Breast epithelium (tissue), 4 donors: Measurements from ENCODE around the gene SNAPC4. TPM values are rescaled to one million over a fixed set of nuclear protein-coding genes. Genes with fewer than 3 reads are reported as not detected.

Source experiments
- DNase-seq, 2 donors: peaks; one replicate each; pipeline ENCODE4 v3.0.0-alpha.2; 2019; ENCODE audit warnings: low spot score in 2 of 2
- H3K27ac ChIP-seq, 2 donors: fragments of 200-600 bp; sonication (generic) in 1 of 2; one replicate each; pipeline ENCODE4 v1.5.1; 2016 to 2019; ENCODE audit warnings: mild to moderate bottlenecking in 1 of 2
- H3K27me3 ChIP-seq, 2 donors: fragments of 200-600 bp; sonication (generic) in 1 of 2; one replicate each; pipeline versions ENCODE4 v1.5.1 to v1.6.0; 2017 to 2019; ENCODE audit warnings: control low read depth in 1 of 2, mild to moderate bottlenecking in 1 of 2
- H3K36me3 ChIP-seq: fragments of 200-600 bp; one replicate; pipeline ENCODE4 v1.5.1; 2019
- H3K4me1 ChIP-seq, 2 donors: fragments of 200-600 bp; sonication (generic); one replicate each; pipeline ENCODE4 v1.5.1; 2016 to 2019; ENCODE audit warnings: control low read depth in 1 of 2
- H3K4me3 ChIP-seq, 3 donors: fragments of 200-600 bp; sonication (generic); 1 replicate in 2 of 3; 2 replicates in 1 of 3; pipeline ENCODE4 v1.5.1; 2016 to 2019; ENCODE audit warnings: mild to moderate bottlenecking in 3 of 3, moderate library complexity in 2 of 3
- H3K9me3 ChIP-seq, 2 donors: fragments of 200-600 bp; sonication (generic) in 1 of 2; one replicate each; pipeline ENCODE4 v1.5.1; 2016 to 2019; ENCODE audit warnings: control low read depth in 1 of 2
- POLR2A ChIP-seq: fragments of 450-650 bp; IDR thresholded peaks from one replicate; pipeline ENCODE4 v1.6.1; 2016; ENCODE audit warnings: antibody characterized with exemption, mild to moderate bottlenecking, moderate library complexity
- POLR2AphosphoS5 ChIP-seq, 3 donors: sonication (generic); formaldehyde crosslinking; IDR thresholded peaks; one replicate each; pipeline ENCODE4 v1.6.1; 2017; ENCODE audit warnings: antibody characterized with exemption in 3 of 3
- intact Hi-C: fragments of 100-400 bp; cut with DNase I; formaldehyde crosslinking; loops from one replicate; pipeline ENCODE4 v1.15.1; 2023; ENCODE audit warnings: low total_unique reads
- total RNA-seq, 3 donors: library from RNA; depleted of rRNA; stranded (reverse); fragments of >200 nt; gene quantifications; one replicate each; pipeline ENCODE4 v1.1.0, GENCODE V29; 2016
- TF ChIP-seq, protein P1 (sequence below), 3 donors: fragments of 450-650 bp; IDR thresholded peaks; one replicate each; pipeline ENCODE4 v1.5.1; 2016 to 2017; ENCODE audit warnings: antibody characterized with exemption in 3 of 3, mild to moderate bottlenecking in 3 of 3, moderate library complexity in 3 of 3

SNAPC4 gene
- total RNA-seq, 3 donors from 2014 or later, result 4.6 to 7.5 (median 6.7) TPM

DNA sequence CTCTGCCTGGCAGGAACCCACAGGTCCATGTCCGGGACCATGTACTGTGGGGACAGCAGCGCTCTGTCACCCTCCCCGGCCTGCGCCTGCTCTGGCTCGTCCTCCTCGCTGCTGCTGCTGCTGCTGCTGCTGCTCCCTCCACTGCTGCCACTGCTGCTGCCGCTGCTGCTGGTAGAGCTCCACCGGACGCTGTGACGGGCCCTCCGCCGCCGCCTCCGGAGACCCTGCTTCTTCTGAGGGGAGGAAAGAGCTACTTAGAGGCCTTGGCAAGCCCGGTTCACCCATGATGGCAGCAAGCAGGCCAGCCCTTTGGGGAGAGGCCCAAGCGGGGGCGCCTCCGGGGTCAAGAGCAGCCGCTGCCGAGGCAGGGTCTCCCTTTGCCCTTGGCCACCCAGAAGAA lies 16.5 kb downstream of the SNAPC4 start:
- no peaks in the 10 kb centered on the region for H3K27me3 ChIP-seq
- no peak overlapping the region for H3K27ac ChIP-seq
- H3K4me3 ChIP-seq, result no peak overlapping the region
- DNase-seq, result no peak
- intact Hi-C loops, result no loop called here
- H3K9me3 ChIP-seq, result no peaks in the 10 kb centered on the region
- H3K36me3 ChIP-seq, result no peaks in the 10 kb centered on the region
- no peaks in the 10 kb centered on the region for H3K4me1 ChIP-seq
- TF ChIP-seq POLR2AphosphoS5 (IDR thresholded peaks at IDR 0.05) (no peak), POLR2A (no peak)
- TF ChIP-seq, protein P1, sequence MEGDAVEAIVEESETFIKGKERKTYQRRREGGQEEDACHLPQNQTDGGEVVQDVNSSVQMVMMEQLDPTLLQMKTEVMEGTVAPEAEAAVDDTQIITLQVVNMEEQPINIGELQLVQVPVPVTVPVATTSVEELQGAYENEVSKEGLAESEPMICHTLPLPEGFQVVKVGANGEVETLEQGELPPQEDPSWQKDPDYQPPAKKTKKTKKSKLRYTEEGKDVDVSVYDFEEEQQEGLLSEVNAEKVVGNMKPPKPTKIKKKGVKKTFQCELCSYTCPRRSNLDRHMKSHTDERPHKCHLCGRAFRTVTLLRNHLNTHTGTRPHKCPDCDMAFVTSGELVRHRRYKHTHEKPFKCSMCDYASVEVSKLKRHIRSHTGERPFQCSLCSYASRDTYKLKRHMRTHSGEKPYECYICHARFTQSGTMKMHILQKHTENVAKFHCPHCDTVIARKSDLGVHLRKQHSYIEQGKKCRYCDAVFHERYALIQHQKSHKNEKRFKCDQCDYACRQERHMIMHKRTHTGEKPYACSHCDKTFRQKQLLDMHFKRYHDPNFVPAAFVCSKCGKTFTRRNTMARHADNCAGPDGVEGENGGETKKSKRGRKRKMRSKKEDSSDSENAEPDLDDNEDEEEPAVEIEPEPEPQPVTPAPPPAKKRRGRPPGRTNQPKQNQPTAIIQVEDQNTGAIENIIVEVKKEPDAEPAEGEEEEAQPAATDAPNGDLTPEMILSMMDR (IDR thresholded peaks at IDR 0.05), result no peak

- Histone ChIP-seq H3K9me3 (no peaks in the 10 kb centered on the region), H3K4me3 (no peak overlapping the region), H3K27me3 (no peaks in the 10 kb centered on the region), H3K27ac (no peak overlapping the region), H3K4me1 (no peaks in the 10 kb centered on the region), H3K36me3 (no peaks in the 10 kb centered on the region)
- no peak for TF ChIP-seq POLR2AphosphoS5 (IDR thresholded peaks at IDR 0.05)
- TF ChIP-seq, protein P1 (IDR thresholded peaks at IDR 0.05), result no peak
- TF ChIP-seq POLR2A, result no peak
- intact Hi-C loops, result loop anchor here (2.0 kb wide), 1 partner anchor 143 kb away; no protein-coding TSS in a partner anchor
- no peak for DNase-seq
These were observed 17.9 kb downstream of the SNAPC4 start for GRCh38 chr9:136381966-136382513.

GRCh38 chr9:136381311-136381710 lies 18.7 kb downstream of the SNAPC4 start:
- no peak for DNase-seq
- Histone ChIP-seq H3K27ac (no peak overlapping the region), H3K9me3 (no peaks in the 10 kb centered on the region), H3K4me3 (no peak overlapping the region), H3K27me3 (no peaks in the 10 kb centered on the region), H3K4me1 (no peaks in the 10 kb centered on the region), H3K36me3 (no peaks in the 10 kb centered on the region)
- TF ChIP-seq, protein P1 (IDR thresholded peaks at IDR 0.05), result no peak
- no peak for TF ChIP-seq POLR2A
- TF ChIP-seq POLR2AphosphoS5 (IDR thresholded peaks at IDR 0.05), result no peak
- intact Hi-C loops, result loop anchor here (2.0 kb wide), 1 partner anchor 143 kb away; no protein-coding TSS in a partner anchor

DNA sequence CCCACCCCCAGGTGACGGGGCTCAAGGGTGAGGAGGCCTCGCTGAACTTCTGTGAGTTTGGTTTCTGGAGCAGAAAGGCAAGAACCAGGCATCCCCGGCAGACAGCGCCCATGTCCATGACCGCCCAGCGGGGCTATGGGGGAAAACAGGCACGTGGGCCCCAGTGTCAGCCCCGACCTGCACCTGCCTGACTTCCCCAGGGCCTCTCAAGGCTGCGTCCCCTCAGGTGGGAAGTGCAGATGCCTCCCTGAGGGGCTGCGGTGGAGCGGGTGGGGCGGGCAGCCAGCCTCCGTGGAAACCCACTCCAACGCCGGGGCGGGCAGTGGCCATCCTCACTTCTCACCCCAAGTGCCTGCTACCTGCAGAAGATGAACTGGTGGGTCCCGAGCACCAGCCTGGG lies 19.6 kb downstream of the SNAPC4 start:
- H3K36me3 ChIP-seq, result no peaks in the 10 kb centered on the region
- no peaks in the 10 kb centered on the region for H3K27me3 ChIP-seq
- H3K4me1 ChIP-seq, result no peaks in the 10 kb centered on the region
- H3K27ac ChIP-seq, result no peak overlapping the region
- intact Hi-C loops, result loop anchor here (2.0 kb wide), 1 partner anchor 142 kb away; no protein-coding TSS in a partner anchor
- H3K9me3 ChIP-seq, result no peaks in the 10 kb centered on the region
- TF ChIP-seq POLR2A, result no peak
- TF ChIP-seq, protein P1 (IDR thresholded peaks at IDR 0.05), result no peak
- TF ChIP-seq POLR2AphosphoS5 (IDR thresholded peaks at IDR 0.05), result no peak
- no peak overlapping the region for H3K4me3 ChIP-seq
- DNase-seq, result no peak

- intact Hi-C loops, result loop anchor here (2.0 kb wide), 1 partner anchor 141 kb away; no protein-coding TSS in a partner anchor
- H3K9me3 ChIP-seq, result no peaks in the 10 kb centered on the region
- no peak overlapping the region for H3K27ac ChIP-seq
- TF ChIP-seq POLR2AphosphoS5 (IDR thresholded peaks at IDR 0.05), result no peak
- TF ChIP-seq, protein P1 (IDR thresholded peaks at IDR 0.05), result no peak
- TF ChIP-seq POLR2A, result no peak
- no peak overlapping the region for H3K4me3 ChIP-seq
- no peaks in the 10 kb centered on the region for H3K36me3 ChIP-seq
- no peaks in the 10 kb centered on the region for H3K4me1 ChIP-seq
- DNase-seq, result no peak
- H3K27me3 ChIP-seq, result no peaks in the 10 kb centered on the region
These were observed 20.1 kb downstream of the SNAPC4 start for GRCh38 chr9:136379891-136380290.
